Smooth muscle cell (in vitro differentiated cells): Measurements from ENCODE around the gene KREMEN1. TPM values are rescaled to one million over a fixed set of nuclear protein-coding genes. Genes with fewer than 3 reads are reported as not detected.

Experiments
- DNase-seq: peaks from one replicate; lab custom pipeline; 2025; ENCODE audit not compliant: unreplicated experiment; lab: John Stamatoyannopoulos, UW
- H2AFZ ChIP-seq: fragments of 200-600 bp; sonication (generic); 2 replicates; pipeline ENCODE4 v1.6.0; 2016; ENCODE audit warnings: antibody characterized with exemption, low read depth, mild to moderate bottlenecking
- H3F3A ChIP-seq: fragments of 200-600 bp; sonication (generic); 2 replicates; pipeline ENCODE4 v1.6.0; 2017; ENCODE audit warnings: antibody characterized with exemption, low read depth
- H3K27ac ChIP-seq: fragments of 200-600 bp; sonication (generic); 2 replicates; pipeline ENCODE4 v1.5.1; 2016; ENCODE audit warnings: low read depth, mild to moderate bottlenecking
- H3K27me3 ChIP-seq: fragments of 200-600 bp; sonication (generic); 2 replicates; pipeline ENCODE4 v1.6.1; 2016; ENCODE audit warnings: low read depth, mild to moderate bottlenecking
- H3K36me3 ChIP-seq: fragments of 200-600 bp; sonication (generic); 2 replicates; pipeline ENCODE4 v1.5.1; 2016; ENCODE audit warnings: low read depth
- H3K4me1 ChIP-seq: fragments of 200-600 bp; sonication (generic); 2 replicates; pipeline ENCODE4 v1.5.1; 2016; ENCODE audit warnings: low read depth
- H3K4me2 ChIP-seq: fragments of 200-600 bp; sonication (generic); 2 replicates; pipeline ENCODE4 v1.6.0; 2016; ENCODE audit warnings: mild to moderate bottlenecking
- H3K4me3 ChIP-seq: fragments of 200-600 bp; sonication (generic); 2 replicates; pipeline ENCODE4 v1.5.1; 2016; ENCODE audit warnings: mild to moderate bottlenecking
- H3K79me2 ChIP-seq: fragments of 200-600 bp; sonication (generic); 2 replicates; pipeline ENCODE4 v1.6.0; 2016; ENCODE audit warnings: low read depth, mild to moderate bottlenecking
- H3K9ac ChIP-seq: fragments of 200-600 bp; sonication (generic); 2 replicates; pipeline ENCODE4 v1.6.0; 2016; ENCODE audit warnings: low read depth
- H3K9me3 ChIP-seq: fragments of 200-600 bp; sonication (generic); replicated peaks from 2 replicates; pipeline ENCODE4 v1.5.1; 2016; ENCODE audit warnings: low read depth
- H4K20me1 ChIP-seq: fragments of 200-600 bp; sonication (generic); 2 replicates; pipeline ENCODE4 v1.6.0; 2016; ENCODE audit warnings: low read depth
- CTCF ChIP-seq: fragments of 200-600 bp; sonication (generic); IDR thresholded peaks from 2 replicates; pipeline ENCODE4 v1.5.1; 2017; ENCODE audit warnings: borderline replicate concordance, mild to moderate bottlenecking, antibody characterized with exemption; ENCODE audit not compliant: insufficient read depth, poor library complexity, severe bottlenecking
- WGBS: methylation state at CpG from one replicate; pipeline ENCODE4 v1.1.7; 2016; ENCODE audit warnings: low lambda C conversion rate; 5-methylcytosine and 5-hydroxymethylcytosine counted together
- polyA plus RNA-seq: library from polyadenylated mRNA; unstranded; fragments of >200 nt; fragmentation: Nextera tagmentation; extraction: Ambion mirVana; gene quantifications from 2 replicates; pipeline ENCODE4 v1.2.1, GENCODE V29; 2016
- total RNA-seq: library from RNA; depleted of rRNA; stranded (reverse); fragments of >200 nt; gene quantifications from 2 replicates; pipeline ENCODE4 v1.2.3, GENCODE V29; 2014

The KREMEN1 gene
- total and polyA plus RNA-seq, 2 experiments from 2014 or later = 6.0 to 6.8 TPM

GRCh38 chr22:29095459-29095858 lies 22.6 kb downstream of the KREMEN1 start:
- H4K20me1 ChIP-seq = no peaks in the 10 kb centered on the region
- H3F3A ChIP-seq = no peaks in the 10 kb centered on the region
- 72% methylated on average over 2 of the region's 2 CpGs for WGBS
- H3K27me3 ChIP-seq = no peaks in the 10 kb centered on the region
- no peak for DNase-seq
- H3K9me3 ChIP-seq = no peaks in the 10 kb centered on the region
- no peaks in the 10 kb centered on the region for H3K36me3 ChIP-seq
- H3K4me1 ChIP-seq = peaks cover 11% of the 10 kb centered on the region
- no peak overlapping the region for H3K4me3 ChIP-seq
- H3K79me2 ChIP-seq = no peaks in the 10 kb centered on the region
- H3K4me2 ChIP-seq = no peak overlapping the region
- H3K9ac ChIP-seq = no peak overlapping the region
- no peak for TF ChIP-seq CTCF
- H3K27ac ChIP-seq = no peak overlapping the region
- no peak overlapping the region for H2AFZ ChIP-seq

GRCh38 chr22:29096736-29097669 lies 24.2 kb downstream of the KREMEN1 start:
- Histone ChIP-seq H2AFZ (no peak overlapping the region), H3K79me2 (no peaks in the 10 kb centered on the region), H3K4me1 (peaks cover 11% of the 10 kb centered on the region), H3K27me3 (peaks cover 4% of the 10 kb centered on the region), H3K9ac (no peak overlapping the region), H3K9me3 (no peaks in the 10 kb centered on the region), H3F3A (no peaks in the 10 kb centered on the region), H3K4me3 (no peak overlapping the region), H3K4me2 (no peak overlapping the region), H4K20me1 (no peaks in the 10 kb centered on the region), H3K27ac (no peak overlapping the region), H3K36me3 (no peaks in the 10 kb centered on the region)
- no peak for DNase-seq
- WGBS = 68% methylated on average over 13 of the region's 13 CpGs
- TF ChIP-seq CTCF = no peak

- no peaks in the 10 kb centered on the region for H3K9me3 ChIP-seq
- H3K36me3 ChIP-seq = no peaks in the 10 kb centered on the region
- TF ChIP-seq CTCF = no peak
- H3K79me2 ChIP-seq = no peaks in the 10 kb centered on the region
- H3K27me3 ChIP-seq = peaks cover 4% of the 10 kb centered on the region
- WGBS = 85% methylated on average over 2 of the region's 2 CpGs
- no peak overlapping the region for H3K4me2 ChIP-seq
- H2AFZ ChIP-seq = no peak overlapping the region
- no peak for DNase-seq
- H4K20me1 ChIP-seq = no peaks in the 10 kb centered on the region
- H3F3A ChIP-seq = no peaks in the 10 kb centered on the region
- no peak overlapping the region for H3K9ac ChIP-seq
- H3K4me3 ChIP-seq = no peak overlapping the region
- H3K4me1 ChIP-seq = peaks cover 20% of the 10 kb centered on the region
- no peak overlapping the region for H3K27ac ChIP-seq
Measured at GRCh38 chr22:29098296-29098695, 25.5 kb downstream of the KREMEN1 start.
